HL-60 (cell line): ENCODE data around the gene BUD23.

ENCODE experiments used
- CTCF ChIP-seq: IDR thresholded peaks from one replicate; pipeline ENCODE4 v1.5.1; 2011; ENCODE audit warnings: low read length, control low read depth, inconsistent platforms; ENCODE audit not compliant: insufficient read depth
- GABPA ChIP-seq: IDR thresholded peaks from 2 replicates; pipeline ENCODE4 v1.6.1; 2012; ENCODE audit warnings: low read depth
- REST ChIP-seq: IDR thresholded peaks from 2 replicates; pipeline ENCODE4 v1.6.1; 2012; ENCODE audit warnings: low read depth; ENCODE audit not compliant: insufficient replicate concordance

DNA sequence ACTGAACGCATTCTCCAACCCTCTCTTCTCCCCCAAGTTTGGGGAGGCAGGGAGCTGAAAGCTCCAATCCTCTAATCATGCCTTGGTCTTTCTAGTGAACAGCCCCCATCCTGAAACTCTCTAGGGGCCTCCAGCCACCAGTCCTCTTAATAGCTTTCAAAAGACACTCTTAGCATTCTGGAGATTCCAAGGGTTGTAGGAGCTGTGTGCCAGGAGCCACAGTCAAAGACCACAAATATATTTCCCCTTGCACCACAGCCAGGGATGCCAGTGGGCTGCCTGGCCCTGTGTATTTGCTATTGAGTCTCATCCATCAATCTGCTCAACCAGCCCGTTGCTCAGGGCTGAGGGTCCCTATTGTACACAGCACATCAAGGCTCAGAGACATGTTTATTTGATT lies 40.6 kb upstream of the BUD23 start:
- TF ChIP-seq CTCF (no peak), REST (no peak), GABPA (no peak)
